NCI-H1105 treated with DMSO at 0.1 percent for 48 hours (cell line): ENCODE measurements around the gene NRG2.

ENCODE experiments used
- DNase-seq: peaks from one replicate; lab custom pipeline; 2025; lab: John Stamatoyannopoulos, UW

Gene NRG2

GRCh38 chr5:139880416-139881142, 162.5 kb downstream of the NRG2 start:
- DNase-seq, result no peak

GRCh38 chr5:139878093-139878492, 165.0 kb downstream of the NRG2 start:
- DNase-seq, result no peak

GRCh38 chr5:139877129-139877597, 165.9 kb downstream of the NRG2 start:
- DNase-seq, result no peak

GRCh38 chr5:139875957-139876356, 167.1 kb downstream of the NRG2 start:
- DNase-seq, result no peak

- DNase-seq, result no peak
These were observed 170.0 kb downstream of the NRG2 start for GRCh38 chr5:139872851-139873794.

GRCh38 chr5:139872052-139872766, 170.9 kb downstream of the NRG2 start:
- DNase-seq, result no peak

- no peak for DNase-seq
These were observed 171.5 kb downstream of the NRG2 start for GRCh38 chr5:139871614-139872013.

GRCh38 chr5:139870677-139871076, 172.4 kb downstream of the NRG2 start:
- DNase-seq, result no peak

GRCh38 chr5:139869042-139869790, 173.9 kb downstream of the NRG2 start:
- DNase-seq, result no peak

- no peak for DNase-seq
These were observed 175.5 kb downstream of the NRG2 start for GRCh38 chr5:139867581-139867980.

- no peak for DNase-seq
These were observed 176.0 kb downstream of the NRG2 start for GRCh38 chr5:139867109-139867508.

- no peak for DNase-seq
These were observed 178.2 kb downstream of the NRG2 start for GRCh38 chr5:139864716-139865483.

GRCh38 chr5:139863855-139864558, 179.1 kb downstream of the NRG2 start:
- DNase-seq, result peak; percentile 12

GRCh38 chr5:139863361-139863760, 179.7 kb downstream of the NRG2 start:
- DNase-seq, result no peak

- no peak for DNase-seq
These were observed 180.3 kb downstream of the NRG2 start for GRCh38 chr5:139862803-139863202.

GRCh38 chr5:139862313-139862712, 180.8 kb downstream of the NRG2 start:
- DNase-seq, result no peak

- no peak for DNase-seq
These were observed 181.3 kb downstream of the NRG2 start for GRCh38 chr5:139861889-139862207.

- no peak for DNase-seq
These were observed 181.8 kb downstream of the NRG2 start for GRCh38 chr5:139861021-139861888.

GRCh38 chr5:139859013-139859412, 184.1 kb downstream of the NRG2 start:
- DNase-seq, result no peak
